Measurements from ENCODE around the gene RAPGEF3. TPM values are rescaled to one million over a fixed set of nuclear protein-coding genes. Genes with fewer than 3 reads are reported as not detected.

The RAPGEF3 gene
- total and polyA plus RNA-seq, 2 of the 8 experiments (the other 6 are each of a cell fraction or from before 2014, with no cell fraction given), result 5.0 to 9.4 TPM

DNA sequence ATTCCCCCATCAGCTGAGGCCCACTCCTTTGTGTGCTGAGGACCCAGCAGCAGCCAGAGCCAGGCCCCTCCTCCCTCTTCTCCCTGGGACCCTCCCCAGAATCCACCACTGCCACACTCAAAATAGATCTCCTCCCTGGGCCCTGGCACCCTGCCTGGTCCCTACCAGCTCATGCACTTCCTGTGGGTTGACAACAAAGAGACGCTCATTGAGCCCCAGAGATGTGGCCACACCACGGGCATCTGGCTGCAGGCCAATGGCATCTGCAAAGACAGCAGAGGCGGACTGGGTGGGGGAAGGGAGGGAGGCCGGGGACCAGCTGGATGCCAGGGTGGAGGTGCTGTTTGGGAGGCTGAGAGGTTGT is 17.4 kb downstream of the RAPGEF3 start:
- Histone ChIP-seq H4K20me1 (replicated peaks in 1 of 2; ENCODE audit: control insufficient read depth in 1 of 2, insufficient read depth in 2 of 2, low read length in 2 of 2) (no peaks in the 10 kb centered on the region), H3K36me3 (ENCODE audit: control insufficient read depth in 2 of 4, insufficient read depth in 4 of 4, low read length in 3 of 4) (no peaks in the 10 kb centered on the region), H3K23me2 (ENCODE audit: low read depth, low read length) (no peaks in the 10 kb centered on the region; the same call in 1 of the 2 replicates), H3K14ac (ENCODE audit: insufficient read length) (no peak overlapping the region), H3K79me2 (ENCODE audit: control insufficient read depth in 1 of 2, insufficient read depth in 2 of 2, low read length in 2 of 2) (no peaks in the 10 kb centered on the region), H4K5ac (ENCODE audit: insufficient read length, low read depth, low read length) (no peak overlapping the region), H2AK5ac (ENCODE audit: low read depth, low read length) (no peak overlapping the region), H3K27ac (ENCODE audit: low read depth, low read length) (no peak overlapping the region), H3K79me1 (ENCODE audit: low read depth, low read length) (no peaks in the 10 kb centered on the region), H3K4me3 (ENCODE audit: extremely low read depth in 1 of 4, insufficient read depth in 2 of 4, low read depth in 3 of 4, low read length in 4 of 4) (no peak overlapping the region), H3K27me3 (replicated peaks in 1 of 4; ENCODE audit: control insufficient read depth in 3 of 4, extremely low read depth in 1 of 4, insufficient read depth in 3 of 4, low read length in 3 of 4) (no peaks in the 10 kb centered on the region), H2BK5ac (ENCODE audit: low read depth, low read length) (no peak overlapping the region), H3K4ac (replicated peaks; ENCODE audit: insufficient read length, low read depth, low read length) (no peak overlapping the region), H3K18ac (ENCODE audit: extremely low read depth, low read length) (no peak overlapping the region), H2BK15ac (ENCODE audit: low read length) (no peak overlapping the region), H3K56ac (replicated peaks; ENCODE audit: insufficient read length, low read depth, low read length) (no peak overlapping the region), H3K4me1 (replicated peaks in 1 of 4; ENCODE audit: control insufficient read depth in 3 of 4, insufficient read depth in 4 of 4, low read length in 3 of 4) (peaks cover 0 to 10% (median 2%) of the 10 kb centered on the region in 4 experiments; a peak in 4 of 7 replicates), H2AFZ (ENCODE audit: low read length) (no peak overlapping the region), H2BK20ac (ENCODE audit: low read length) (no peak overlapping the region), H3K23ac (ENCODE audit: insufficient read length) (no peak overlapping the region), H4K91ac (replicated peaks; ENCODE audit: insufficient read length, low read length) (no peak overlapping the region), H3K4me2 (ENCODE audit: insufficient read depth in 1 of 2, low read depth in 2 of 2, low read length in 2 of 2) (0 out of 4 replicates have a peak overlapping the region, but pooled peaks of 1 of the 2 experiments have one; percentile 4), H2BK12ac (ENCODE audit: low read depth, low read length) (no peak overlapping the region), H2BK120ac (replicated peaks; ENCODE audit: low read depth, low read length) (no peak overlapping the region), H4K8ac (ENCODE audit: extremely low read depth, insufficient read depth, low read length) (peak overlapping the region; percentile 62; the same call in 1 of the 2 replicates), H3K9ac (replicated peaks in 1 of 4; ENCODE audit: extremely low read depth in 1 of 4, low read depth in 3 of 4, low read length in 3 of 4) (no peak overlapping the region), H3K9me3 (ENCODE audit: insufficient read depth in 2 of 2, low read depth in 1 of 2, low read length in 1 of 2) (no peaks in the 10 kb centered on the region)
- FAIRE-seq (no peak), DNase-seq (ENCODE audit: low read depth in 1 of 2, low spot score in 2 of 2) (no peak)
- ChIA-PET POLR2A (ENCODE audit: partially characterized antibody) (interaction anchor here (0.8 to 7.4 kb wide), 11 partner anchors 10 to 40 kb away, joined by 3 to 79 read pairs (median 5); partner anchors contain the start of gene SLC48A1), CTCF (ENCODE audit: partially characterized antibody) (interaction anchor here (0.6 to 64.6 kb wide), 23 partner anchors 6 to 420 kb away, joined by 3 to 2442 read pairs (median 8); partner anchors contain the start of genes ENDOU, HDAC7, RAPGEF3 and SLC48A1)
- TF ChIP-seq POU5F1 (IDR thresholded peaks at IDR 0.05; ENCODE audit: low read depth, low read length), result no peak
- TF ChIP-seq JUND (IDR thresholded peaks at IDR 0.05; ENCODE audit: low read length), result no peak
- WGBS, 2 experiments (ENCODE audit: extremely low coverage in 1 of 2, insufficient coverage in 1 of 2, insufficient read length in 1 of 2, insufficient replicate concordance in 2 of 2, low coverage in 1 of 2, low lambda C conversion rate in 2 of 2, missing lambda C conversion rate in 1 of 2), result 79% methylated on average over 4 of the region's 4 CpGs; no CpG with 5 or more reads in 1 of the 2 experiments

Measured in H1 (cell line).